Activated T-cell treated with anti-CD3 and anti-CD28 coated beads for 24 hours (primary cell): ENCODE measurements around the gene OXNAD1.

Source experiments
- DNase-seq: peaks from one replicate; pipeline ENCODE4 v3.0.0-alpha.2; 2020; ENCODE audit warnings: low read depth

The OXNAD1 gene

DNA sequence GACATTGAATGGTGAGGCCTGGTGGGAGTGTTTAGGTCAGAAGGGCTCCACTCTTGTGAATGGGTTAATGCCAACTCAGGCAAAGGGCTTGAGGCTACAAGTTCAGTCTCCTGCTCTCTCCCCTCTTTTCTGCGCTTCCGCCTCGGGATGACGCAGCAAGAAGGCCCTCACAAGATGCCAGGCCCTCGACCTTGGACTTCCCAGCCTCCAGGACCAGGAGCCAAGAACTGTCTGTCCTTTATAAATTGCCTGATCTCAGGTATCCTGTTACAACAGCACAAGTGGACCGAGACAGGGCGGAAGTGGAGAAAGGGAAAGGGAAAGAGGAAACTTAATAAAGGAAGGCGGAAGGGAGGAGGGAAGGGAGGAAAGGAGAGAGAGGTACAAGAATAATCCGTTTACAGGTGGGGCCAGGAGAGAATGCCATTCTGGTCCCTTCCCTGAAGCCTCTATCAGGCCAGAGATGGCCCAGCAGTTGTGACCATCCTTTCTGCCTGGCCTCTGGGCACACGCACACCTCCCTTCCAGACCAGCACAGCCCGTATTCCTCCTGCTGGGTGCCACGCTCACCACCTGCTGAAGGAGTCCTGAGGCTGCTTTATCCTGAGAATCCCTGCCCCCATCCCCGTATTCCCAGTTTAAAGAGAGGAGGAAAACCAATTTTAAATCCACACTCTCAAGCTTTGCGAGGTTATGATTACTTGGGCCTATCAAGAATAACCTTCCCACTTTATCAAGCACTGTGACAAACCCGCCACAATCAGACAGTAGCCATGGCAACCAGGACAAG, 64.2 kb downstream of the OXNAD1 start:
- no peak for DNase-seq

DNA sequence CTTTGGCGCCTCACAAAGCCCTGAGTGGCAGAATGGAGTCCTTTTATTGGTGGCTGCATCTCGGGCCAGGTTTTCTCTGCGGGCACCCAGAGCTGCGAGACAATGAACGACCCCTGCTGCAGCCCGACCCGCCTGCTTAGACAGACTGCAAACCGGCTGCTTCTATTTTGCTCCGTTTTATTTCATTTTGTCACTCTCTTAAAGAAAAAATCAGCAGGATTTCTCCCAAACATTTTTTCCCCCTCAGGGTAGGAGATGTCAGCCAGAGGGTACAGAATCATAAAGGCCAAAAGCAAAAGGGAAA, 64.8 kb downstream of the OXNAD1 start:
- DNase-seq: no peak

GRCh38 chr3:16330351-16330750, 65.3 kb downstream of the OXNAD1 start:
- DNase-seq: no peak

DNA sequence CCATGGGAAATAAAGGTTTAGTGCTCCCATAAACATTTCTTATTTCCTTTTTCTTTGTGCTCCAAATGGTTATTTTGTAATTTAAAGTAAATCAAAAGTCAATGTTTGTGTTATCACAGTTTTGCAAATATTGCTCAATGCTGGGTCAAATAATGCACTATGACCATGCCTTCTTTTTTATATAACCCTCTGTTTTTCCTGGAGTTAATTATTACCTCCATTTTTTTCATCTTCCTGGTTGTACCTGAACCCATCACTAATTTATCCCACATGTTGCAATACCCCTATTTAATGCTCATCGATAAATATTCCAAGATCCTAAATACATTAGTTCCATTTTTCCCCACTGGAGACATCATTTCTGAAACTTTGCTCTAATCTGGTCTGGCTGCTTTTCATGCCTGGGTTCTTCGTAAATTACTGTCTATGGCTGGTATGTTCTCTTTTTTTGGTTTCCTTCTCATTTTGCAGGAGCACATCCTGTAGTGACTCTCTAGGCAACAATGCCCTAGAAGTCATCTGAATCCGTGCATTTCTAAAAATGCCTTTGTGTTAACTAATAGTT, 66.4 kb downstream of the OXNAD1 start:
- no peak for DNase-seq

DNA sequence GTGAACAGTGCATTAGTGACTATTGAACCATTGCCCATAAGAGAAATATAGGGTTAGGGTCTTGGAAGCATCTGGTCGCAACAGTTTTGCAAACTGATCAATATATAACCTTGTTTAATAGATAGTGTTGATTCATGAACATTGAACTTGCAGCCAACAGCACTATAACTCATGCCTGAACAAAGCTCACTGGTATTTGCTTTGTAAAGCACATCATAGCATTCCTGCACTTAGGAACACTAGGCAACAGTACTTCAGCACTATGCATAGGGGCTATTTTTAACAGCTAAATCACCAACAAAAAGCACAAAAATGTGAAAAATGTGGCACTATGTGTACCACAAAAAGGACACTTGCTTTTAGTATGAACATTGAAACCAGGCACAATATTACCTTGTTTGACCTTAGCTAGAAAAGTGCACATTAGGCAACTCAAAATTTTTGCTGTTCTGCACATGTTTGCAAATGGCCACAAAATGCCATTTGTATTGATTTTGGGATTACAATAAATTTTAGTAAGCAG, 68.0 kb downstream of the OXNAD1 start:
- DNase-seq: no peak

GRCh38 chr3:16334909-16335308, 69.9 kb downstream of the OXNAD1 start:
- DNase-seq: no peak

GRCh38 chr3:16335333-16335732, 70.3 kb downstream of the OXNAD1 start:
- no peak for DNase-seq

- no peak for DNase-seq
Measured at GRCh38 chr3:16335772-16336645, 71.0 kb downstream of the OXNAD1 start.

GRCh38 chr3:16336825-16337224, 71.8 kb downstream of the OXNAD1 start:
- DNase-seq: no peak

DNA sequence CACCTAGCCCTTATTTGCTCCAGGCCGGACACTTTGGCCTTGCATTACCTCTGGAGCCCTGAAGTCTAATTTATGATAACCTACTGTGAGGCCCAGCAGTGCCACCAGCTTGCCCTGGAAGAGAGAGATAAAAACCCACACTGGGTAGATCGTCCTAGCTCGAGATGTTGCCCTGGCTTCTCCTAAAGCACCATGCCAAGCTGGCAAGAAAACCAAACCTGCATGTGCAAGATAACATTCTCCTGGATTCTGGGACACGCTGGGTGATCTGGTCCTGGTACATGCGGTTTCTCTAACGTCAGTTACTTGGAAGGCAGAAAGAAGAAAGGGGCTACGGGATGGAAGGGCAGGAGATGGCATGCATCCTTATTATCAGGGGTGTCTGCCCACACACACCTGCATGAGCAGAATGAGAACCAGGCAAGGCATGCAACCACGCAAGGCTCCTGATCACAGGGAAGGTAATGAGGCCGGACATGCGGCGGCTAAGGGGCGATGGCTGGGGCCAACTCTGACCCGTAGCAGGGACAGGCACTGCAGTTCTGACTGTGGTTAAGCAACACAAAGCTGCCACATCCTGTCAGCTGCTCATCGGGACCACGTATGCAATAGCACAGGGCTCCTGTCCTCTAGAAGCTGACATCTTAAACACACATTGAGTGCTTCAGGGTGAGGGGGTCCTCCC, 73.0 kb downstream of the OXNAD1 start:
- peak; percentile 19 for DNase-seq

- DNase-seq: no peak
Measured at GRCh38 chr3:16338999-16339398, 74.0 kb downstream of the OXNAD1 start.

DNA sequence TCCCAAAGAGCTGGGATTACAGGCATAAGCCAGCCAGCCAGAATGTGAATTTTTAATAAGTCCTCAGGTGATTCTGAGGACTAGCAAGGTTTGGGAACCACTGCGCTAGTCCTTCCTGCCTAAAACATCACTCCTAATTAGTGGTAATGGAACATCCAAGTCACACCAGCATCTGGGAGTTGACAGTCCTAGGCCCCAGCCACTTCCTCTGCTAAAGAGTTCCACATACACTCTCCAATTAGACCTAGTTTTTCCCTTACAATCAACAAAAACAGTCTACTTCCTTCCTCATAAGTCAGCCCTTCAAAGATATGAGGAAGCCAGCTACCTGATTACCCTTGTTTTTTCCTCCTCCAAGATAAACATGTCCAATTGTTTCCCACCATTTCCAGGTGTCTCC, 78.1 kb downstream of the OXNAD1 start:
- no peak for DNase-seq

GRCh38 chr3:16346413-16347081, 81.5 kb downstream of the OXNAD1 start:
- DNase-seq: no peak

DNA sequence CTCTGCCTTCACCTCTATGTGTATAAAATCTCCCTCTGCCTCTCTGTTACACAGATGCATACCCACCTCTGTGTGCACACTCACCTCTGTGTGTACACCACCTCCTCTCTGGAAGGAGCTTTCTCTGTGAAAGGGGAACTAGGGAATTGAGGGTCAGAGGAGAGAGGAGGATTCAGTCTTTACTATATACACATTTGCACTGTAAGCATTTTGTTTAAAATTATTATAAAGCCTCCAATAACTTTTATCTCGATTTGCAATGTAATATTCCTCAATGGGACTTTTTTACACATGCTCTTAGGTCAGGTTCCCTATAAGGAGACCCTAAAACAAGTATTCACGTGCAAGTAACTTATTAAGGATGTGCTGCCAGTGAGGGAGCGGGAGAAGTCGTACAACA, 82.5 kb downstream of the OXNAD1 start:
- DNase-seq: no peak

DNA sequence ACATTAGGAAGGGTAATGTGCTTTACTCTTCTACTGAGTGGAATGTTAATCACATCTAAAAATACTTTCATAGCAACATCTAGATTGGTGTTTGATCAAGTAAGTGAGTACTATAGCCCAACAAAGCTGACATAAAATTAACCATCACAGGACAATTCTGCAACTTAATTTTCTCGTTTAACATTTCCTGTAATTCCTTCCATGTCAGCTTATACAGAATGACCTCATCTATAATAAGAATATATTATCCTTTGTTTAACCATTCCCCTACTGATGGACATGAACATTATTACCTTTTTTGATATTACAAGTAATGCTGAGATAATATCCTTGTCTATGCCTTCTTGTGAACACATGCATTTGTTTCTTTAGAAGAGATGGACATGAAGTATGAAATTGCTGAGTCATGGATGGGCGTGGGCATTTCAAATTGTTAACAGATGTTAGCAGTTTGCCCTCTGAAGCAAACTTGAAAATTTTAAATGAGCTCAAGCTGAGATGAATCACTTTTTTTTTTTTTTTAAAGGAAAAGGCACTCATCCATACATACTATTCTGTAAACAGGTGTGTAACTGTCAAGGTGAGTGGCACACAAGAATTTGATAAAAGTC, 85.1 kb downstream of the OXNAD1 start:
- DNase-seq: no peak

- DNase-seq: no peak
Measured at GRCh38 chr3:16350597-16351318, 85.7 kb downstream of the OXNAD1 start.

- DNase-seq: no peak
Measured at GRCh38 chr3:16352428-16352827, 87.4 kb downstream of the OXNAD1 start.

- DNase-seq: no peak
Measured at GRCh38 chr3:16354291-16354690, 89.3 kb downstream of the OXNAD1 start.
